ENCODE data around the gene RAB5B.
A peak's percentile ranks its signal among the peaks of the same experiment; 100 is the strongest.
"Not testable (repeated sequence)": the region's sequence is repeated elsewhere in the genome, so short reads cannot be mapped to it uniquely, and the experiment has no call there.

The RAB5B gene

GRCh38 chr12:55984861-55985260 lies 11.0 kb downstream of the RAB5B start:
- no peak for DNase-seq

- DNase-seq: no peak
These were observed 11.5 kb downstream of the RAB5B start for GRCh38 chr12:55985341-55985740.

- DNase-seq: not testable (repeated sequence)
These were observed 12.1 kb downstream of the RAB5B start for GRCh38 chr12:55985976-55986375.

GRCh38 chr12:55991110-55991509 lies 17.2 kb downstream of the RAB5B start:
- DNase-seq: no peak

GRCh38 chr12:55993230-55993853 lies 19.5 kb downstream of the RAB5B start:
- DNase-seq: no peak

GRCh38 chr12:55995366-55995765 lies 21.5 kb downstream of the RAB5B start:
- DNase-seq: no peak

GRCh38 chr12:55996201-55996714 lies 22.4 kb downstream of the RAB5B start:
- peak in 1 of 2 donors; percentile 51 for DNase-seq

- DNase-seq: peak; percentile 45 to 53
These were observed 23.0 kb downstream of the RAB5B start, which contains the start of gene SUOX for GRCh38 chr12:55996715-55997534. TSS of gene SUOX (plus strand) at chr12:55997276. CDS start at chr12:56002222, 4,946 bp downstream.

GRCh38 chr12:55997535-55997859 lies 23.6 kb downstream of the RAB5B start:
- no peak for DNase-seq

- DNase-seq: not testable (repeated sequence)
These were observed 25.6 kb downstream of the RAB5B start for GRCh38 chr12:55999522-55999921.

GRCh38 chr12:55999999-56000540 lies 26.2 kb downstream of the RAB5B start:
- DNase-seq: not testable (repeated sequence)

- no peak for DNase-seq
These were observed 27.7 kb downstream of the RAB5B start for GRCh38 chr12:56001487-56002100.

GRCh38 chr12:56003376-56003775 lies 29.5 kb downstream of the RAB5B start:
- DNase-seq: not testable (repeated sequence)

- DNase-seq: no peak
These were observed 30.3 kb downstream of the RAB5B start for GRCh38 chr12:56004211-56004610.

GRCh38 chr12:56007564-56008559 lies 34.0 kb downstream of the RAB5B start:
- peak in 1 of 2 donors; percentile 61 for DNase-seq

- no peak for DNase-seq
These were observed 36.3 kb downstream of the RAB5B start for GRCh38 chr12:56010111-56010570.

- DNase-seq: no peak
These were observed 37.7 kb downstream of the RAB5B start for GRCh38 chr12:56011509-56012090.

GRCh38 chr12:56013482-56013881 lies 39.6 kb downstream of the RAB5B start:
- no peak for DNase-seq

GRCh38 chr12:56014205-56014604 lies 40.3 kb downstream of the RAB5B start:
- DNase-seq: no peak

GRCh38 chr12:56017181-56017580 lies 43.3 kb downstream of the RAB5B start:
- DNase-seq: no peak

- DNase-seq: no peak
These were observed 44.5 kb downstream of the RAB5B start for GRCh38 chr12:56018356-56018755.
